HL-60 (cell line): ENCODE results near the gene ALPI.
"Not testable (repeated sequence)": the region's sequence is repeated elsewhere in the genome, so short reads cannot be mapped to it uniquely, and the experiment has no call there.

Source experiments
- DNase-seq, 2 experiments: peaks; one replicate each; pipeline ENCODE4 v3.0.0-alpha.2; 2010 to 2020; ENCODE audit warnings: low read depth in 1 of 2, low spot score in 1 of 2
- H3K27ac ChIP-seq: fragments of 250-450 bp; sonication (Bioruptor Pico); replicated peaks from 2 replicates; pipeline ENCODE4 v1.5.1; 2020; ENCODE audit warnings: mild to moderate bottlenecking, moderate library complexity
- H3K27me3 ChIP-seq: fragments of 250-450 bp; sonication (Bioruptor Pico); 2 replicates; pipeline ENCODE4 v1.5.1; 2021; ENCODE audit warnings: mild to moderate bottlenecking, moderate library complexity; ENCODE audit not compliant: insufficient read depth, poor library complexity, severe bottlenecking
- H3K4me3 ChIP-seq: replicated peaks from 2 replicates; pipeline ENCODE4 v1.5.1; 2011; ENCODE audit warnings: mild to moderate bottlenecking, control low read depth, low read length; ENCODE audit not compliant: insufficient read depth
- CTCF ChIP-seq: IDR thresholded peaks from one replicate; pipeline ENCODE4 v1.5.1; 2011; ENCODE audit warnings: low read length, control low read depth, inconsistent platforms; ENCODE audit not compliant: insufficient read depth
- GABPA ChIP-seq: IDR thresholded peaks from 2 replicates; pipeline ENCODE4 v1.6.1; 2012; ENCODE audit warnings: low read depth
- POLR2AphosphoS5 ChIP-seq: IDR thresholded peaks from 2 replicates; pipeline ENCODE4 v1.6.1; 2012; ENCODE audit warnings: low read depth
- SPI1 ChIP-seq: IDR thresholded peaks from 2 replicates; pipeline ENCODE4 v1.6.1; 2012; ENCODE audit warnings: low read depth, mild to moderate bottlenecking, borderline replicate concordance
- TF ChIP-seq, protein P1 (sequence below): IDR thresholded peaks from 2 replicates; pipeline ENCODE4 v1.6.1; 2012; ENCODE audit warnings: low read depth; ENCODE audit not compliant: insufficient replicate concordance

Gene ALPI

GRCh38 chr2:232420463-232421188, 35.3 kb upstream of the ALPI start:
- Histone ChIP-seq H3K4me3 (no peak overlapping the region), H3K27ac (no peak overlapping the region), H3K27me3 (peaks cover 44% of the 10 kb centered on the region)
- no peak for TF ChIP-seq SPI1
- TF ChIP-seq GABPA, result no peak
- DNase-seq, result peak in 1 of 2 experiments; percentile 12

GRCh38 chr2:232421189-232421785, 34.7 kb upstream of the ALPI start:
- H3K27ac ChIP-seq, result no peak overlapping the region
- no peak overlapping the region for H3K4me3 ChIP-seq
- TF ChIP-seq GABPA (no peak), POLR2AphosphoS5 (no peak), SPI1 (no peak), CTCF (no peak)
- TF ChIP-seq, protein P1, sequence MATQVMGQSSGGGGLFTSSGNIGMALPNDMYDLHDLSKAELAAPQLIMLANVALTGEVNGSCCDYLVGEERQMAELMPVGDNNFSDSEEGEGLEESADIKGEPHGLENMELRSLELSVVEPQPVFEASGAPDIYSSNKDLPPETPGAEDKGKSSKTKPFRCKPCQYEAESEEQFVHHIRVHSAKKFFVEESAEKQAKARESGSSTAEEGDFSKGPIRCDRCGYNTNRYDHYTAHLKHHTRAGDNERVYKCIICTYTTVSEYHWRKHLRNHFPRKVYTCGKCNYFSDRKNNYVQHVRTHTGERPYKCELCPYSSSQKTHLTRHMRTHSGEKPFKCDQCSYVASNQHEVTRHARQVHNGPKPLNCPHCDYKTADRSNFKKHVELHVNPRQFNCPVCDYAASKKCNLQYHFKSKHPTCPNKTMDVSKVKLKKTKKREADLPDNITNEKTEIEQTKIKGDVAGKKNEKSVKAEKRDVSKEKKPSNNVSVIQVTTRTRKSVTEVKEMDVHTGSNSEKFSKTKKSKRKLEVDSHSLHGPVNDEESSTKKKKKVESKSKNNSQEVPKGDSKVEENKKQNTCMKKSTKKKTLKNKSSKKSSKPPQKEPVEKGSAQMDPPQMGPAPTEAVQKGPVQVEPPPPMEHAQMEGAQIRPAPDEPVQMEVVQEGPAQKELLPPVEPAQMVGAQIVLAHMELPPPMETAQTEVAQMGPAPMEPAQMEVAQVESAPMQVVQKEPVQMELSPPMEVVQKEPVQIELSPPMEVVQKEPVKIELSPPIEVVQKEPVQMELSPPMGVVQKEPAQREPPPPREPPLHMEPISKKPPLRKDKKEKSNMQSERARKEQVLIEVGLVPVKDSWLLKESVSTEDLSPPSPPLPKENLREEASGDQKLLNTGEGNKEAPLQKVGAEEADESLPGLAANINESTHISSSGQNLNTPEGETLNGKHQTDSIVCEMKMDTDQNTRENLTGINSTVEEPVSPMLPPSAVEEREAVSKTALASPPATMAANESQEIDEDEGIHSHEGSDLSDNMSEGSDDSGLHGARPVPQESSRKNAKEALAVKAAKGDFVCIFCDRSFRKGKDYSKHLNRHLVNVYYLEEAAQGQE, result no peak
- H3K27me3 ChIP-seq, result peaks cover 44% of the 10 kb centered on the region
- DNase-seq, result no peak

DNA sequence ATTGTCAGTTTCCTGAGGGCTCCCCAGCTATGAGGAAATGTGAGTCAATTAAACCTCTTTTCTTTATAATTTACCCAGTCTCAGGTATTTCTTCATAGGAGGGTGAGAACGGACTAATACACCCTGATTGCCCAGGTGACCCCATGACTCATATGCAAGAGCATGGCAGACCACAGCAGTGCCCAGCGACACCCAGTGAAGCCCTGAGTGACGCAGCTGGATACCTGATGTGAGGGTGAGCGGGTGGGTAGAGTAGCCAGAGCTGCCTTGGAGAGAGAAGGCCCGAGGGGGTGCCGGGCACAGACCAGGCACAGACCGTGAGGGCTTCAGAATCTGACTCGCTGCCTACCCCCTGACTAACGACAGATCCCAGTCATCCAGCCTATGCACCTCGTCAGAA, 33.9 kb upstream of the ALPI start:
- Histone ChIP-seq H3K4me3 (no peak overlapping the region), H3K27me3 (peaks cover 41% of the 10 kb centered on the region), H3K27ac (no peak overlapping the region)
- TF ChIP-seq, protein P1, result no peak
- no peak for TF ChIP-seq SPI1
- no peak for TF ChIP-seq GABPA
- no peak for TF ChIP-seq POLR2AphosphoS5
- TF ChIP-seq CTCF, result no peak
- DNase-seq, result no peak

DNA sequence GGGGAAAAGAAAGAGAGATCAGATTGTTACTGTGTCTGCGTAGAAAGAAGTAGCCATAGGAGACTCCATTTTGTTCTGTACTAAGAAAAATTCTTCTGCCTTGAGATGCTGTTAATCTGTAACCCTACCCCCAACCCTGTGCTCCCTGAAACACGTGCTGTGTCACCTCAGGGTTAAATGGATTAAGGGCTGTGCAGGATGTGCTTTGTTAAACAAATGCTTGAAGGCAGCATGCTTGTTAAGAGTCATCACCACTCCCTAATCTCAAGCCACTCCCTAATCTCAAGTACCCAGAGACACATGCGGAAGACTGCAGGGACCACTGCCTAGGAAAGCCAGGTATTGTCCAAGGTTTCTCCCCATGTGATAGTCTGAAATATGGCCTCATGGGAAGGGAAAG, 33.0 kb upstream of the ALPI start:
- not testable (repeated sequence) for H3K4me3 ChIP-seq, DNase-seq, H3K27ac ChIP-seq
- peaks cover 38% of the 10 kb centered on the region for H3K27me3 ChIP-seq

DNA sequence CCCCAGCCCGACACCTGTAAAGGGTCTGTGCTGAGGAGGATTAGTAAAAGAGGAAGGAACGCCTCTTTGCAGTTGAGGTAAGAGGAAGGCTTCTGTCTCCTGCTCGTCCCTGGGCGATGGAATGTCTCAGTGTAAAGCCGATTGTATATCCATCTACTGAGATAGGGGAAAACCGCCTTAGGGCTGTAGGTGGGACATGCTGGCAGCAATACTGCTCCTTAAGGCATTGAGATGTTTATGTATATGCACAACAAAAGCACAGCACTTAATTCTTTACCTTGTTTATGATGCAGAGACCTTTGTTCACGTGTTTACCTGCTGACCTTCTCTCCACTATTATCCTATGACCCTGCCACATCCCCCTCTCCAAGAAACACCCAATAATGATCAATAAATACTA, 32.5 kb upstream of the ALPI start:
- H3K27me3 ChIP-seq, result peaks cover 33% of the 10 kb centered on the region
- DNase-seq, H3K4me3 ChIP-seq, H3K27ac ChIP-seq: not testable (repeated sequence)
